HG03520 (cell line): Measurements from ENCODE around the gene HAND2.

Source experiments
- ATAC-seq: cut with Tn5 transposase; IDR thresholded peaks from one replicate; pipeline ENCODE4 v1.9.1; 2021; ENCODE audit warnings: mild to moderate bottlenecking, moderate library complexity; ENCODE audit not compliant: unreplicated experiment

Gene HAND2

GRCh38 chr4:173521467-173522159 lies 8.4 kb downstream of the HAND2 start:
- ATAC-seq, result no peak

- ATAC-seq, result no peak
Measured at GRCh38 chr4:173520921-173521466, 9.0 kb downstream of the HAND2 start.

DNA sequence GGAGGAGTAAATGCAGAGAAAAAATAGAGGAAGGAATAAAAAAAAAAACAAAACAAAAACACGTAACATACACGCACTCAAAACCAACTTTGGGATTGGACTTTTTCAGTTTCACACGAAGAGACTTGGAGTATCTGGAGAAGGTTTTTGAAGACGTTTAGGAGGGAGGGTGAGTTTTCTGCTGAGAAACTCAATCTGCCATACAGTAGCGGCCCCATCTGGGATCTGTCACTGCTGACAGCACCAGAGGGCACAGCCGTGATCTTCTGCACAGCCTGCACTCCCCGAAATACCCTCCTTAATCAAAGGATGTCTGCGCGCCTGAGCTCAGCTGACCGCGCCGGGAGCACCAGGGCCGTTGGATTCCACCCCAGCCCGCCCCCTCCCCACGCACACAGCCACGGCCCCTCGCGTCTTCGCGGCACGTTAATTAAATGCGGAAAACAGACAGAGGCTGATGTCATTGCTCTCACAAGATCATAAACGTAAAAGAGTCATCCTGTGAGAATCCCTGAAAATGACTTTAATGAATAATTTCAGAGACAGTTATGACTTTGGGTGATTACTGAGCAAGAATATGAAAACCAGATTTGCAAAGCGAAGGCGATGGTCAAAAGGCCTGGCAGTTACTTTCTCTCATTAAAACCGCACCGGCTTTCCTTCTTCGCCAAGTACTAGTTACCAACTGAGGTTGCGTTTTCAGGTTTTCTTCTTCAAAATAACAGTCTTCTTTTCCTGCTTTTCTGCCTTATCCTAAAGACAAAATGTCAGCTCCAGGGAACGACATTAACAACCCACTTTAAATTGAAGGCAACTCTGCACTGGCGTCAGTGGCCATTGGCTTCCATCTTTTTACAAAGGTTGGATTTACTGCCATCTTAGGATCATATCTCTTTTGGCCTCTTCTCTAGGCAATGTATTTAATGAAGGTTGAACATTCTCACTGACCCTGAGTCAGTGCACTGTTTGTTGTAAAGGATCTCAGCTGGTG lies 10.6 kb downstream of the HAND2 start:
- no peak for ATAC-seq

GRCh38 chr4:173518425-173519102 lies 11.5 kb downstream of the HAND2 start:
- no peak for ATAC-seq

DNA sequence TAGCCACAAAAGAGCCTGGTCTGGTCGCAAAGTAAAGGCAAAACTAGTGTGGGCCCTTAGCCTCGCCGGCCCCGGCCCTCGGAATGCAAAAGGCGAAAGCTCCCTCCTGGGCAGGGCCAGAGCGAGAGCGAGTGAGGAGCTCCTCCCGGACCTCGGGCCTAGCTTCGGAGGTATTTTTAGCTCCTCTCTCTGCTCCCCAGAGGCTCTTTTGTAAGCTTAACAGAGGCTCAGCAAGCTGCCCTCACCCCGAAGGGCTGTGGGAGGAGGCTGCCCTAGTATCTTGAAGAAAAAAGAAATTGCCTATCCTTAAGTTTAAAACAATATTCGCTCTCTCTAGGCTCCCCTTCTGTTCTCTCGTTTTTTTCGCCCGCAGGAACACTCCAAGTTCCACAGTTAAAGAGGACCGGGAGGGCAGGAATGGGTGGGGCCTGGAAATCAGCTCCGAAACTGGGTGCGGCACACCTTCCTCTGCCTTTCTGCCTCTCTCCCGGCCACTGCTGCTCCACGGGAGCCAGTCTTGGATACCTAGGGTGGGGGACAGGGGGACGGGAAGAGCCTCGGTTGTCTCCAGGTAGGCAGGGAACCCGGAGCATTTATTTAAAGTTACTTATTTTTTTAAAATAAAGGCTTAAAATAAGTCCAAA lies 12.1 kb downstream of the HAND2 start:
- ATAC-seq, result no peak

GRCh38 chr4:173516621-173517524 lies 13.2 kb downstream of the HAND2 start:
- ATAC-seq, result no peak

DNA sequence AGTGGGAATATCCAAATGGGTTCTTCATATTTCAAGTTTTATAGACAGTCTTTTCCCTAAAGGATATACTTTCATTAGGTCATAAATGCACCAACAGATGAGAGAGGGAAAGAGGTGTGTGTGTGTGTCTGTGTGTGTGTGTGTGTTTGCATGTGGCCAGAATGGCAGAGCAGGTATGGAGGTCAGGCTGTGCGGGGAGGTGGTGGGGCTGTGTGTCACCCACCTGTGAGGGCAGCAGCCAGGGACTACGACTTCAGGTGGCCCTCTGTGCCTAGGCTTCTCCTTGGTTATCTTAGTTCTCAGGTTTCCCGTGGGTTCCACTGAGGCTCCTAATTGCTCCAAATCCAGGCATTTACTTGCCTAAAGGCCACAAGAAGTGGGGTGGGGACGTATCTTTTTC lies 14.6 kb downstream of the HAND2 start:
- no peak for ATAC-seq

DNA sequence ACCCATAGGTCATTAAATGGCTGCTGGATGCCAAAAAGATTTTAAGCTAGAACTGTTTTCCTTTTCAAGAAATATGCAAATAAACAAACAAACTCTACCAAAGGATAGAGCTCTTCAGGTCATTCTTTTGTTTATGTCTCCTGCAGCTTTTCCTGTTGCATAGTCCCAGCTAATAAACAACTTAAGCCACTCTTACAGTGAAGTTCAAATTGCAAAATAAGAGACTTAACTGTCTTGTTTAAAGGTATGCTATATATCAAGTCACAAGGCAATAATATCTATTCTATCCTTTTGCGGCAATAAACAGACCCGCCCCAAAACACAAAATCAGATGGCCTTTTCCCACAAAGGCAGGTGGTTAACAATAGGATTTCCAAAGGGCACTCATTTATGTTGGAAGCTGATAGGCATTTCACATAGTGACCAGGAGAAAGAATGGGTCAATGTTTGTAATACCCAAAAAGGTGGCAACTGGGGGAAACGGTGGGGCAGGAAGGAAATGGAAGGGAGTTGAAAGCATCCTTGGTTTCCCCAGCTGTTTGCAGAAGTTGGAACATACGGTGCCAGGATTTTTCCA lies 15.3 kb downstream of the HAND2 start:
- ATAC-seq, result no peak

DNA sequence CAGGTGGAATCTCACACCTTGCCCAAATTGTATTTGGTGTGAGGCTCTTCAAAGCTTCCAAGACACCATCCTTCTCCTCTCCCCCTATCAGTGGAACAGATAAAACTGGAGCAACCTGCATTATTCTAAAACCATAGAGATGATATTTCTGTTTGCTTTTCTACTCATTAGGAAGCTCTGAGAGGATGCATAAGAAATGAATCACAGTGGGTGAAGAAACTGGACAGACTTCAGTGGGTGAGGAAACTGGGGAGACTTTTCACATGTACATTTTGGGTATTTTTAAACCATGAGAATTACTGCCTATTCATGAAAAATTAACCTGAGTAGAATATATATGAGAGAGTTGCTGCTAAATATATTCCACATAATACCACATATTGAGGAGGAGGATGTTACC lies 16.4 kb downstream of the HAND2 start:
- no peak for ATAC-seq

DNA sequence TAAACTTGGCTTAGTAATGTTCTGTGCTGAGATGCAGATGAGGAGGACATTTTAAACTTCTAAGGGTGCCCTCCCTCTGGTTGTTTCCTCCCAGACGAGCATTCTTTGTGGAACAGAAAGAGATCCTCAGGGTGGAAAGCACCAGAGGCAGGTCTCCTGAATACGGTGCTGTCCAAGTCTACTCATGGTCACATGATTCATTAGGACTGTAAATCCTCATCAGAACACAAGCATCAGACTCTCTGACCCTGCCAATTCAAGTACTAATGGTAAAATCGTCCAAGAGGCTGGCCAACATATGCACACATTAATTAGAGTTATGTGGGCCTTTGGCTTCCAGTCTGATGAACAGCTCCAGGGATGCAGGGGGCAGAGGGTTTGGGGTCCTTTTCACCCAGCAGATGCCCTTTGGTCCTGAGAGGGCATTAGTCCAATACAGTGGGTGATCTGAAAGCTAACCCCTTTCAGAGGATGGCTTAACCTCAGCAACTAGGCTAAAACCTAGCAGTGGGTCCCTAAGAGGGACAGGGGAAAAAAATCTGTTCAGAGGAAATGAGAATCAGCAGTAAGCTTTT lies 18.2 kb downstream of the HAND2 start:
- no peak for ATAC-seq

DNA sequence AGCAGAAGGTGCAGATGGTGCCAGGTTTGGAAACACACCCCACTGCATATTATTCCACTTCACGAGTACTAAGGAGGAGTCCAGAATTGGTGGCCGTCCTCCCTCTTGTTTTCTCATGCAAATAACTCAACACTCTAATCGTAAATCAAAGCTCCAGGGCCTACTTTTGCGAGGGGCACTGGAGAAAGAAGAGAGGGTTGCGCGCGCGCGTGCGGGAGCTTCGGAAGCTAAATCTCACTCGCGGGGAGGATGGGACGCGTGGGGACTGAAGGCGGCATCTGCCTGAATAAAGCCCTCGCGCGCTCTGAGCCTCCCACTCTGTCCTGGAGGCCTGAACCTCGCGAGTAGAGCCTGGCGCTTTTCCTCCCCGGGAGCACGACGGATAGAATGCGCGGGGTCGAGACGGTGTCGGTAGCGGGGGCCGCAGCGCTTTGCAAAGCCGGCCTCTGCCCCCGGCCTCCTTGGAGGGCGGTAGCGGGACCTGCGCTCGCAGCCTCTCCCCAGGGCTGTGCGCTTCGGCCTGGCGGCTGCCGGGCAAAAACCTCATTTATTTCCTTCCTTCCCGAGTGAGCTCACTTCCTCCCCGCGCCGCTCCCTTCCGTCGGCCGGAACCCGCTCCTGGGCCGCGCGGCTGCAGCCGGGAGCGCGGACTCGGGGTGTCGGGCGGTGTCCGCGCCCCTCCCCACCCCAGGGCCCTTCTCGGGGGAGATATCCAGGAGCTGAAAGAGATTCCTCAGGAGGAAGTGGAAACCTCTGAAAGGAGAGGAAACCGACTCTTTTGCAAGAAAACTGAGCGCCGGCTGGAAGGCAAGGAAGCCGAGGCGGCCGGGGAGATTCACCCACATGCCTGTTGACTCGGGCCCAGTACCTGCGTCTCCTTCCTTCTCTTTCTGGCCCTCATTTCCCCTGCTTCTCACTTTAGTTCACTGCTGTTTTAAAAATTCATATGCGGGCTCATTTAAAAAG lies 20.7 kb downstream of the HAND2 start:
- ATAC-seq, result peak; percentile 16

GRCh38 chr4:173508386-173509035 lies 21.5 kb downstream of the HAND2 start:
- ATAC-seq, result no peak

DNA sequence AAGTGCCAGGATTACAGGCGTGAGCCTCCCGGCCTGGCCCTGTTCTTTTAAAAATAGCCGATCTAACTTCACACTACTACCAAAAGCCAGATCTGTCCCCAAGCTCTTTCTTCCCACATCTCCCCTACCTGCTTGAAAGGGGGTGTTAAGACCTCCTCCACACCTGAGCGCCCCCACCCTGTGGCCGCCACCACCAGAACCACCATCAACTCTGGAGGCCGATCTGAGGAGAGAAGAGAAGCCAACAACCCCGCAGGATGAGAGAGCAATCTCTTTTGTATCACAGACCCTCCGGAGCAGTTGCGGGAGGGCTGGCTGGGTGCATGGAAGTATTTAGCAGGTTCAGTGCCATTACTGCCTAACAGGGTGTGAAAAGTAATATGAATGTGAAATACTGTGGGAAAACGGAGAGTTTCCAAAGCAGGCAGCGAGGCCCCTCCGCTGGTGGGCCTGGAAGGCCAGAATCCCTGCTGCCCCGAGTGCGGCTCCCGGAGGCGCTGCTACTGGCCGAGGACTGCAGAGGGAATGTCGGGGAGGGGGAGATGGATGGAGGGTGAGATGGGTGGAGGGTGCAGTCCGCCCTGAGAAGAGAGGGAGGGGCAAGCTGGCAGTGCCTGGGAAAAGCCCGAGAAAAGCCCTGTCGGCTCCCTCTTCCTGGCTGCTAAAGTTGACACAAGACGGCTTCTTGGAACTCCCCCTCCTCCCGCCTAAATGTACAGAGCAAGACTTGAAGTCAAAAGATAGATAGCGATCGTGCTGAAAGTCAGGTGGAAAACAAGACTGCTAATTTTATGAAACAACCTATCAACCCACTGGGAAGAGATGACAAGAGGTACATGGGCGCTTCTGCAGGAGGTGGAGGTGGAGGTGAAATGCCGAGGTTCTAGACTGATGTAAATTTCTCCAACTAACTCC lies 22.3 kb downstream of the HAND2 start:
- no peak for ATAC-seq

DNA sequence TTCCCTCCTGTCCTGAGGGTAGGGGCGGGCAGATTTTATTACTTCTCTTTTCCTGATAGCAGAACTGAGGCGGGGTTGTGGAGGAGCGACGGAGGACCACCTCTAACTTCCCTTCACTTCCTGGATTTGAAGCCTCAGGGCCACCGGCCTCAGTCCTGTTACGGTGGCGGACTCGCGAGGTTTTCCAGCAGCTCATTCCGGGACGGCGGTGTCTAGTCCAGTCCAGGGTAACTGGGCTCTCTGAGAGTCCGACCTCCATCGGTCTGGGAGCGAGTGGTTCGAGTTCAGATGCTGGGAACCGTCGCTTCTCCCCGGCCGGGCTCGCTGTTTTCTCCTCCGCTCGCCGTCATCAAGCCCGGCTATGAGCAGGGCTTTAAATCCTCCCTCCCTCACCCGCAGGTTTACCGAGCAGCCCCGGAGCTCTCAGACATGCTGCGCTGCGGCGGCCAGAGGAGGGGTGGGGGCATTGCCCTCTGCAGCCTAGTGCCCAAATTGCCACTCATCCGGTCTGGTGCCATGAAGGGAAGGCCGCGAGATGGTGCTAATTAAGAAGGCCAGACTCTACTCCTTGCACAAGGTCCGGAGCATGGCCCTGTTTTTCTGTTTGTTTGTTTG lies 23.3 kb downstream of the HAND2 start:
- no peak for ATAC-seq

- peak; percentile 77 for ATAC-seq
Measured at GRCh38 chr4:173505924-173506518, 24.0 kb downstream of the HAND2 start.

GRCh38 chr4:173504181-173504503 lies 25.9 kb downstream of the HAND2 start:
- no peak for ATAC-seq
